Brain microvascular endothelial cell (primary cell): ENCODE data around the gene CRYZ.

Experiments used
- DNase-seq: peaks from one replicate; pipeline ENCODE4 v3.0.0-alpha.2; 2020
- H3K27ac ChIP-seq: fragments of 250-450 bp; sonication (Bioruptor Pico); 2 replicates; pipeline ENCODE4 v1.5.1; 2020; ENCODE audit warnings: mild to moderate bottlenecking, moderate library complexity
- H3K27me3 ChIP-seq: fragments of 250-450 bp; sonication (Bioruptor Pico); replicated peaks from 2 replicates; pipeline ENCODE4 v1.5.1; 2020; ENCODE audit warnings: mild to moderate bottlenecking
- H3K36me3 ChIP-seq: fragments of 250-450 bp; sonication (Bioruptor Pico); replicated peaks from 2 replicates; pipeline ENCODE4 v1.5.1; 2020; ENCODE audit warnings: mild to moderate bottlenecking
- H3K4me3 ChIP-seq: 2 replicates; pipeline ENCODE4 v1.5.1; 2011; ENCODE audit warnings: low read depth, mild to moderate bottlenecking, control low read depth, low read length, moderate library complexity
- in situ Hi-C: cut with HindIII; loops from 2 replicates; pipeline ENCODE4 v1.10.0; 2017; ENCODE audit warnings: low sequenced_read_pairs, low pct_ligation_motif_present
- TF ChIP-seq, protein P1 (sequence below): IDR thresholded peaks from 2 replicates; pipeline ENCODE4 v1.5.1; 2011; ENCODE audit warnings: low read depth, mild to moderate bottlenecking, moderate library complexity, low read length, control low read depth, inconsistent platforms; ENCODE audit errors: missing control alignments

Gene CRYZ

DNA sequence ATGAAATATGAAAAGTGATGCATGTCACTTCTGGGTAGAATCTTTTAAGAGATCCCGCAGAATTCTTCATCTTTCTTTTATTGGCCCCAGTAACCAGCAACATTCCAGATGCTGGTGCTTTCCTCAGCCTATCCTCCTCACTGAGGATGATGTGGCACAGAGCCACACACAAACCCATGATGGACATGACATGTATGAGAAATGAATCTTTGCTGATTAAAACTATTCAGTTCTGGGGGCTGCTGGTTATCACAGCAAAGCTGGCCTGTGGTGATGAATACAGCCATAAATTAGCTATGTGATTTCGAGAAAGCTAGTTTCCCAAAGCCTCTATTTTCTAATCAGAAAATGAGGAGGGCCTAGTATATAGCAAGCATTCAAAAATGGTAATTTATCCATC lies 51.0 kb downstream of the CRYZ start:
- TF ChIP-seq, protein P1, sequence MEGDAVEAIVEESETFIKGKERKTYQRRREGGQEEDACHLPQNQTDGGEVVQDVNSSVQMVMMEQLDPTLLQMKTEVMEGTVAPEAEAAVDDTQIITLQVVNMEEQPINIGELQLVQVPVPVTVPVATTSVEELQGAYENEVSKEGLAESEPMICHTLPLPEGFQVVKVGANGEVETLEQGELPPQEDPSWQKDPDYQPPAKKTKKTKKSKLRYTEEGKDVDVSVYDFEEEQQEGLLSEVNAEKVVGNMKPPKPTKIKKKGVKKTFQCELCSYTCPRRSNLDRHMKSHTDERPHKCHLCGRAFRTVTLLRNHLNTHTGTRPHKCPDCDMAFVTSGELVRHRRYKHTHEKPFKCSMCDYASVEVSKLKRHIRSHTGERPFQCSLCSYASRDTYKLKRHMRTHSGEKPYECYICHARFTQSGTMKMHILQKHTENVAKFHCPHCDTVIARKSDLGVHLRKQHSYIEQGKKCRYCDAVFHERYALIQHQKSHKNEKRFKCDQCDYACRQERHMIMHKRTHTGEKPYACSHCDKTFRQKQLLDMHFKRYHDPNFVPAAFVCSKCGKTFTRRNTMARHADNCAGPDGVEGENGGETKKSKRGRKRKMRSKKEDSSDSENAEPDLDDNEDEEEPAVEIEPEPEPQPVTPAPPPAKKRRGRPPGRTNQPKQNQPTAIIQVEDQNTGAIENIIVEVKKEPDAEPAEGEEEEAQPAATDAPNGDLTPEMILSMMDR = no peak
- H3K27ac ChIP-seq = no peak overlapping the region
- DNase-seq = no peak
- in situ Hi-C loops = no loop called here
- no peaks in the 10 kb centered on the region for H3K27me3 ChIP-seq
- no peaks in the 10 kb centered on the region for H3K36me3 ChIP-seq
- no peak overlapping the region for H3K4me3 ChIP-seq

DNA sequence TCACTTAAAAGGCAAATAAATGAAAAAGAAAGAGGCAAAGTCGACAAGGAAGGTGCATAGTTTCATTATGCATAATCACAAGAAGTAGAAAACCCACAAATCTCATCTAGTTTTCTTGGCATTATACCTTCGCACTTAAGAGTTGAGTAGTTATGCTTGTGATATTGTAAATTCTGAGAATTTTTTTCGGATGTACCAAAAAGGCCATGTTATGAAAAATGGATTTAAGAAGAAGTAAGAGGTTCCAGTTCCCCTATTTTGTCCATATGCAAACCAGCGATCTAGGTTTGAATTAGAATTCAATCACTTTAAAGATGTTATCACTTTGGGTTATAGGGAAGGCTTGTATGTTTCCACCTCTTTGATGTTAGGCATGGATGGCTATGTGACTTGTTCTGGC lies 51.4 kb downstream of the CRYZ start:
- no peak for DNase-seq
- Histone ChIP-seq H3K27me3 (no peaks in the 10 kb centered on the region), H3K27ac (no peak overlapping the region), H3K36me3 (no peaks in the 10 kb centered on the region), H3K4me3 (no peak overlapping the region)
- in situ Hi-C loops = no loop called here
- TF ChIP-seq, protein P1 = no peak

DNA sequence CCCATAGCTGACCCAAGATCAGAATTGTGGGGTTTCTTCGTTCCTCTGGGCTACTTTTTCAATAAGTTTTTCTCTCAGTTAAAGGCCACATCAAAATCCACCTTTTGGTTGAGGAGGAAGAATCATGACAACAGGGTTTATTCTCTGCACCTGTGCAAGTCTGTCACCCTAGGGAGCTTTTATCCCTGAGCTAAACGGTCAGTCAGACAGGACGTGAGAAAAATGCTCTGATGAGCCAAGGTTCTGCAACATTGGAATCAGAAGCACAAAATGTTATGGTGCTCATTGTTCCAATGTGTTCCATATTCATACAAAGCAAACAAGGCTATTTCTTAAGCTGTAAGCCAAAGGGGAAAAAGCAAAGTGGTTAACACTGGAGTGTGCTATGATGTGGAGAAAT lies 51.8 kb downstream of the CRYZ start:
- Histone ChIP-seq H3K36me3 (no peaks in the 10 kb centered on the region), H3K27me3 (no peaks in the 10 kb centered on the region), H3K27ac (no peak overlapping the region), H3K4me3 (no peak overlapping the region)
- no peak for DNase-seq
- TF ChIP-seq, protein P1 = no peak
- in situ Hi-C loops = no loop called here

DNA sequence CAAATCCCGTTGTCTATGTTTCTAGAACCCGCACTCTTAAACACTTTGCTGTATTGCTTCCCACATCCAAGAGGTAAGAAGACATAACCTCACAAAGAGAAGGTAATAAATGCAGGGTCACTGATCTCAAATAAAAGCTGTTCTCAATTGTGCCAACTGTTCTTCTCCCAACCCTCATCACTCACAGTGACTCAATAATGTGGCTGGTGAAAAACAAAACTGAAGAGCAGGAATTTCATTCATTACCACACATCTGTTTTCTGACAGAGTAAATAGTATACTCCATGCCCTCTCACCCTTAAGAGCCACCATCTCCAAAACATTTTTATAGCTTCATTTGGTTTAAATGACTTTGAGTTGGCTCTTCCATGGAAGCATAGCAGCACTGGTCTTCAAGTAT lies 53.0 kb downstream of the CRYZ start:
- in situ Hi-C loops = no loop called here

DNA sequence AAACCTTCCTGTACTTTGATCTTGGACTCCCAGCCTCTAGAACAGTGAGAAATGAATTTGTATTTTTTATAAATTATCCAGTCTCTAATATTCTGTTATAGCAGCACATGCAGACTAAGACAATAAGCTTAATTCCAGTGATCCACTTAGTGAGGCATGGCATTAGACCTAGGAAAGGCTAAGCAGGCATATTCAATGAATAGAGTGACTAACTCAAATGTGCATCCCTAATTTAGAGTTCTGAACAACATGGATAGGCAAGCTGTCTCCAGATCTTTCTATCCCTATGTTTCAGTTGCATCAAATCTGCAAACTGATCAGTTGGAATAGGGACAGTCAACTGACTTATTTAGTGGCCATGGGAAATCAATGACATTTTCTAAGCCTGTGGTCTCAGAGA lies 54.9 kb downstream of the CRYZ start:
- in situ Hi-C loops = no loop called here
- no peak overlapping the region for H3K4me3 ChIP-seq
- H3K36me3 ChIP-seq = no peaks in the 10 kb centered on the region
- TF ChIP-seq, protein P1 = no peak
- peaks cover under 1% of the 10 kb centered on the region for H3K27me3 ChIP-seq
- no peak overlapping the region for H3K27ac ChIP-seq
- no peak for DNase-seq

More for the DNA sequence above, 53.0 kb downstream of the CRYZ start:
- H3K27ac ChIP-seq = no peak overlapping the region
- TF ChIP-seq, protein P1 = no peak
- no peaks in the 10 kb centered on the region for H3K36me3 ChIP-seq
- H3K27me3 ChIP-seq = no peaks in the 10 kb centered on the region
- no peak for DNase-seq
- H3K4me3 ChIP-seq = no peak overlapping the region

DNA sequence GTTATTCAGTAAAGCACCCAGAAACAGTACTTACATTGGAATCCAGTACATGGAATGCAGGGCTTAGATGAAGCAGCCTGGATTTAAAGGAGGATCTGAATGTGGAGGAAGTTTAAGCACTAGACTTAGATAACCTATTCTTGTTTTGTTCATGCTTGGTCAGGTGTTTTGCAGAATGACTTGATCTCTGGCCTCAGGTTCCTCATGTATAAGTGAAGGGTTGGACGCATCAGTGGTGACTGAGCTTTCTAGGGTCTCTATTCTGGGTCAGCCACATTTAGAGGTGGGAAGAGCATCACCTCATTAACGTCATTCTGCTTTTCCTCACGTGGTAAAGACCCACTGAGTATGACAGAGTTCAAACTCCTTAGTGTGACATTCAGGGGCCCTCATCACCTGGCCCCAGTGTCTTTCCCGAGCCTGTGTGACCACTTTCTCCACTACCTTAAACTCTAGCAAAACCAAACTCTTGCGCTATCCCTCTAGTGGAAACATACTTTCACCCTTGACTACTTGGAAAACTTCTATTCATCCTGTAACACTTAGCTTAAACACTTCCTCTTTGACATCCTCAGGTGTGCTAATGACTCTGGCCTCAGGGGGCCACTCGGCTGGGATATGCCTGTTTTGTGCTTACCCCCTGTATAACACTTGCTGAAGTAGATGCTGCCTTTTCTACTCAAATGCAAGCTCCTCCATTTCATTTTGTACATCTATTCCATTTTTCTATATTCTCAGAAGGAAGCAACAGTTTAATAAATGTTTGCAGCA lies 58.4 kb downstream of the CRYZ start:
- H3K27ac ChIP-seq = no peak overlapping the region
- H3K36me3 ChIP-seq = no peaks in the 10 kb centered on the region
- no peak overlapping the region for H3K4me3 ChIP-seq
- peaks cover 3% of the 10 kb centered on the region for H3K27me3 ChIP-seq
- in situ Hi-C loops = no loop called here
- TF ChIP-seq, protein P1 = no peak
- no peak for DNase-seq
